IPS-15b (cell line): ENCODE data around the gene DOCK8.

ENCODE experiments used
- H3K27me3 ChIP-seq: one replicate; pipeline ENCODE4 v1.6.1; 2013; ENCODE audit warnings: low read length; ENCODE audit not compliant: control insufficient read depth, insufficient read depth
- H3K36me3 ChIP-seq: one replicate; pipeline ENCODE4 v1.6.1; 2013; ENCODE audit warnings: low read length; ENCODE audit not compliant: control insufficient read depth, insufficient read depth
- H3K4me1 ChIP-seq: one replicate; pipeline ENCODE4 v1.6.1; 2013; ENCODE audit warnings: mild to moderate bottlenecking, low read length; ENCODE audit not compliant: control insufficient read depth, insufficient read depth
- H3K4me3 ChIP-seq: one replicate; pipeline ENCODE4 v1.5.1; 2013; ENCODE audit warnings: low read depth, low read length
- H3K9ac ChIP-seq: one replicate; pipeline ENCODE4 v1.6.1; 2013; ENCODE audit warnings: low read depth, mild to moderate bottlenecking, low read length
- H3K9me3 ChIP-seq: one replicate; pipeline ENCODE4 v1.6.1; 2013; ENCODE audit warnings: mild to moderate bottlenecking, low read length; ENCODE audit not compliant: control insufficient read depth, insufficient read depth

The DOCK8 gene

GRCh38 chr9:441126-441525 is 226.5 kb downstream of the DOCK8 start:
- Histone ChIP-seq H3K9me3 (no peaks in the 10 kb centered on the region), H3K27me3 (no peaks in the 10 kb centered on the region), H3K36me3 (no peaks in the 10 kb centered on the region), H3K4me1 (no peaks in the 10 kb centered on the region), H3K9ac (no peak overlapping the region), H3K4me3 (no peak overlapping the region)

GRCh38 chr9:444528-444927 is 229.9 kb downstream of the DOCK8 start:
- Histone ChIP-seq H3K27me3 (no peaks in the 10 kb centered on the region), H3K4me3 (no peak overlapping the region), H3K9ac (no peak overlapping the region), H3K36me3 (no peaks in the 10 kb centered on the region), H3K4me1 (no peaks in the 10 kb centered on the region), H3K9me3 (no peaks in the 10 kb centered on the region)

GRCh38 chr9:445033-445432 is 230.4 kb downstream of the DOCK8 start:
- Histone ChIP-seq H3K4me3 (no peak overlapping the region), H3K4me1 (no peaks in the 10 kb centered on the region), H3K27me3 (no peaks in the 10 kb centered on the region), H3K9me3 (no peaks in the 10 kb centered on the region), H3K9ac (no peak overlapping the region), H3K36me3 (no peaks in the 10 kb centered on the region)

GRCh38 chr9:446074-446699 is 231.5 kb downstream of the DOCK8 start:
- Histone ChIP-seq H3K9ac (no peak overlapping the region), H3K27me3 (no peaks in the 10 kb centered on the region), H3K9me3 (no peaks in the 10 kb centered on the region), H3K4me3 (no peak overlapping the region), H3K4me1 (no peaks in the 10 kb centered on the region), H3K36me3 (no peaks in the 10 kb centered on the region)

DNA sequence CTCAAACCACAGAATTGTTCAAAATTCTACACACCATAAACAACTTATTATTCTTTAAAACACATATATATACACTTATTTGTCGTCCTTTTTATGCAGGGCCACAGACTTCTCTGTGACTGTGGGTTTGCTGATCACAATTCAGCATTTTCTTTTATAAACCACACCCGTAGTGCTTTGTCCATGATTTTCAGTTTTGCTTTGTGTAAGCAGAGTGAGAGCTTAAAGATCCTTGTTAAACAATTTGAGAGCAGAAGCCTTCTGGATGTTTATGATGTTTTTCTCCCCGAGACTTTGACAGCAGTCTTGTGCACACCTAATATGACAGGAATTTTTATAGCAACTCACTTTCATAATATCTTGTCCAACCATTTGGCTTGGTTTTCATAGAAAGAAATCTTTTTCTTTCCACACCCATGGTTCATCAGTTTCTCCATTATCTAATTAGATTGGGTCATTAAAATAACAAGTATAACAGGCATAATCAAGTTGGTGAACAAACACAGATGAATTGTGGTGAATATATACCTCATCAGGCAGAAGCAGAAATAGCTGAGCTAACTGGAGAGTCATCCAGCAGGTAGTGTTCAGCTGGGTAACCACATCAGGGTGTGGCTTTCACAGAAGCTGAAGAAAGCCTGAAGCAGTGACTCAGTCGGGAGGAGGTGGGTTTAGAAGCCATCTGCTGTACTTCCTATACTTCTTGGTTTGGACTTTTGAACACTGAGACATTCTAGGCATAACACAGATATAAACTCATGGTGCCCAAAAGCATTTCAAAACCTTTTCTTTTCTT is 232.8 kb downstream of the DOCK8 start:
- H3K4me3 ChIP-seq: no peak overlapping the region
- no peaks in the 10 kb centered on the region for H3K9me3 ChIP-seq
- H3K36me3 ChIP-seq: no peaks in the 10 kb centered on the region
- H3K4me1 ChIP-seq: no peaks in the 10 kb centered on the region
- H3K9ac ChIP-seq: no peak overlapping the region
- no peaks in the 10 kb centered on the region for H3K27me3 ChIP-seq

- Histone ChIP-seq H3K4me1 (no peaks in the 10 kb centered on the region), H3K4me3 (no peak overlapping the region), H3K36me3 (no peaks in the 10 kb centered on the region), H3K9me3 (no peaks in the 10 kb centered on the region), H3K27me3 (no peaks in the 10 kb centered on the region), H3K9ac (no peak overlapping the region)
Observed at GRCh38 chr9:450057-450456, 235.4 kb downstream of the DOCK8 start.

DNA sequence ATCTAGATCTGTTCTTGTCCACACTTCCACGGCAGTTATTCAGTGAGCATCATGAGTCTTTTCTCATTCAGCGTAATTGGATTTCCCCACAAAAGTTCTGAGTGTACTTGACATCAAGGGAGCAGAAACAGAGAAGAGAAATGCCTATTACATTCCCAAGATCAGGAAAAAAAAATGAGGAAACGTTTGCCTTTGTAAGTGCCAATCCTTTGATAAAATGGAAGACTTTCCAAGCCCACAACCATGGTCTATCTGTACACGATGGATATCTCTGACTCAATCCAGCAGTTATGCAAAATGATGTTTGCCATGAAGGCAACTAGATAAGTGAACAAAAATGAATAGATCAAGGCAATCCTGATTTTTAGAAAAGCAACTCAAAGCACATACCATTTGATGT is 235.9 kb downstream of the DOCK8 start:
- H3K9me3 ChIP-seq: no peaks in the 10 kb centered on the region
- no peaks in the 10 kb centered on the region for H3K4me1 ChIP-seq
- no peaks in the 10 kb centered on the region for H3K27me3 ChIP-seq
- H3K36me3 ChIP-seq: no peaks in the 10 kb centered on the region
- no peak overlapping the region for H3K4me3 ChIP-seq
- H3K9ac ChIP-seq: no peak overlapping the region

DNA sequence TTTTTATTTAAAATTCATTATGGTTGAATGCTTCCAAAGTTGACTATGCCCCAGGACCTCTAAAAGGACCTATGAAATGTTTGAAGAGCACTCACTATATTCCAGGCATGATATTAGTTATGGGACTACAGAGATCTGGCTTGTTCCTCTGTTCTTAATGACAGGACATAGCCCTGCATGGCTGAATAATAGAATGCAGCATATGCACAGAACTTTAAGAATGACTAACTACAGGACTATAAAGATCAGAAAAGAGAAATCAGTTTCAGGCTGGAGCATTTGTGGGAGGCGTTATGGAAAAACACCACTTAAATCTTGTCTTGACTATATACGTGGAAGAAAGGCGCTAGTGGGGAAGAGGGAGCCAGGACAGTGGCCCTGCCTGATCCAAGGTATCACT is 239.2 kb downstream of the DOCK8 start:
- H3K9me3 ChIP-seq: no peaks in the 10 kb centered on the region
- no peaks in the 10 kb centered on the region for H3K36me3 ChIP-seq
- H3K27me3 ChIP-seq: no peaks in the 10 kb centered on the region
- H3K4me1 ChIP-seq: no peaks in the 10 kb centered on the region
- no peak overlapping the region for H3K9ac ChIP-seq
- no peak overlapping the region for H3K4me3 ChIP-seq

DNA sequence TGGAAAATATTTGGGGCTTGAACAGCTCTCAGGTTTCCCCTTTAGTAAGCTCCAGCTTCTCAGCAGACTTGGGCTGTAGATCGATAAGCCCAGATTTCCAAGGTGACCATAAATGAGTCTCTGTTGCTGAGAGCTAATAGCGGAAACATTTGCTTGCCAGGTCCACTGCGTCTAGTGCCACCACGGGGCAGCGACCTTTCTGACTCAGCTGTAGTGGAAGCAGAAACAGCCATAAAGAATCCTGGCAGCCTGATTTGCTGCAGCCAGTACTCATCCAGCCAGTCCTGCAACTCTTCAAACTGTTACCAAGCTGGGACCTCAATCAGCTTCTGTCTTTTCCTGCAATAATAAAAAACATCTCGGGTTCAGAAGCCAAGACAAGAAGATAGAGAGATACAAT is 241.7 kb downstream of the DOCK8 start:
- no peaks in the 10 kb centered on the region for H3K36me3 ChIP-seq
- H3K4me1 ChIP-seq: no peaks in the 10 kb centered on the region
- H3K27me3 ChIP-seq: no peaks in the 10 kb centered on the region
- H3K4me3 ChIP-seq: no peak overlapping the region
- H3K9ac ChIP-seq: no peak overlapping the region
- no peaks in the 10 kb centered on the region for H3K9me3 ChIP-seq

- no peaks in the 10 kb centered on the region for H3K27me3 ChIP-seq
- H3K9ac ChIP-seq: no peak overlapping the region
- no peaks in the 10 kb centered on the region for H3K36me3 ChIP-seq
- H3K4me1 ChIP-seq: no peaks in the 10 kb centered on the region
- H3K9me3 ChIP-seq: no peaks in the 10 kb centered on the region
- H3K4me3 ChIP-seq: no peak overlapping the region
Observed at GRCh38 chr9:458590-458989, 243.9 kb downstream of the DOCK8 start.

- Histone ChIP-seq H3K4me3 (no peak overlapping the region), H3K9ac (no peak overlapping the region), H3K9me3 (no peaks in the 10 kb centered on the region), H3K4me1 (no peaks in the 10 kb centered on the region), H3K27me3 (no peaks in the 10 kb centered on the region), H3K36me3 (no peaks in the 10 kb centered on the region)
Observed at GRCh38 chr9:459491-460444, 245.1 kb downstream of the DOCK8 start.
